Measurements from ENCODE around the gene CMC1. TPM values are rescaled to one million over a fixed set of nuclear protein-coding genes. Genes with fewer than 3 reads are reported as not detected.

Gene CMC1
- total RNA-seq, 1 donor from 2014 or later = 11.8 TPM

- Mint-ChIP-seq H3K27me3 (ENCODE audit: unreplicated experiment) (no peaks in the 10 kb centered on the region), H3K36me3 (ENCODE audit: unreplicated experiment) (peaks cover 4% of the 10 kb centered on the region), H3K27ac (ENCODE audit: unreplicated experiment) (no peak overlapping the region), H3K4me1 (ENCODE audit: unreplicated experiment) (no peaks in the 10 kb centered on the region), H3K9me3 (ENCODE audit: unreplicated experiment) (no peaks in the 10 kb centered on the region), H3K4me3 (ENCODE audit: unreplicated experiment) (no peak overlapping the region)
- no peak for DNase-seq (ENCODE audit: extremely low spot score, unreplicated experiment)
- TF ChIP-seq CTCF (IDR thresholded peaks at IDR 0.05) = no peak
Observed at GRCh38 chr3:28315711-28316110, 74.3 kb downstream of the CMC1 start.

- no peak for TF ChIP-seq CTCF (IDR thresholded peaks at IDR 0.05)
- no peaks in the 10 kb centered on the region for H3K9me3 Mint-ChIP-seq (ENCODE audit: unreplicated experiment)
- peaks cover 9% of the 10 kb centered on the region for H3K36me3 Mint-ChIP-seq (ENCODE audit: unreplicated experiment)
- no peak for DNase-seq (ENCODE audit: extremely low spot score, unreplicated experiment)
- no peaks in the 10 kb centered on the region for H3K4me1 Mint-ChIP-seq (ENCODE audit: unreplicated experiment)
- H3K27ac Mint-ChIP-seq (ENCODE audit: unreplicated experiment) = no peak overlapping the region
- no peaks in the 10 kb centered on the region for H3K27me3 Mint-ChIP-seq (ENCODE audit: unreplicated experiment)
- H3K4me3 Mint-ChIP-seq (ENCODE audit: unreplicated experiment) = no peak overlapping the region
Observed at GRCh38 chr3:28316226-28316625, 74.8 kb downstream of the CMC1 start.

GRCh38 chr3:28317438-28318022 is 76.1 kb downstream of the CMC1 start:
- Mint-ChIP-seq H3K36me3 (ENCODE audit: unreplicated experiment) (peaks cover 17% of the 10 kb centered on the region), H3K9me3 (ENCODE audit: unreplicated experiment) (no peaks in the 10 kb centered on the region), H3K27ac (ENCODE audit: unreplicated experiment) (no peak overlapping the region), H3K27me3 (ENCODE audit: unreplicated experiment) (no peaks in the 10 kb centered on the region), H3K4me1 (ENCODE audit: unreplicated experiment) (no peaks in the 10 kb centered on the region), H3K4me3 (ENCODE audit: unreplicated experiment) (no peak overlapping the region)
- no peak for DNase-seq (ENCODE audit: extremely low spot score, unreplicated experiment)
- TF ChIP-seq CTCF (IDR thresholded peaks at IDR 0.05) = peak; percentile 57

GRCh38 chr3:28320981-28321380 is 79.6 kb downstream of the CMC1 start:
- Mint-ChIP-seq H3K4me1 (ENCODE audit: unreplicated experiment) (no peaks in the 10 kb centered on the region), H3K27ac (ENCODE audit: unreplicated experiment) (no peak overlapping the region), H3K4me3 (ENCODE audit: unreplicated experiment) (no peak overlapping the region), H3K27me3 (ENCODE audit: unreplicated experiment) (no peaks in the 10 kb centered on the region), H3K36me3 (ENCODE audit: unreplicated experiment) (peaks cover 35% of the 10 kb centered on the region), H3K9me3 (ENCODE audit: unreplicated experiment) (no peaks in the 10 kb centered on the region)
- no peak for DNase-seq (ENCODE audit: extremely low spot score, unreplicated experiment)
- TF ChIP-seq CTCF (IDR thresholded peaks at IDR 0.05) = no peak

- H3K9me3 Mint-ChIP-seq (ENCODE audit: unreplicated experiment) = no peaks in the 10 kb centered on the region
- no peak overlapping the region for H3K27ac Mint-ChIP-seq (ENCODE audit: unreplicated experiment)
- TF ChIP-seq CTCF (IDR thresholded peaks at IDR 0.05) = no peak
- H3K4me3 Mint-ChIP-seq (ENCODE audit: unreplicated experiment) = no peak overlapping the region
- peaks cover 35% of the 10 kb centered on the region for H3K36me3 Mint-ChIP-seq (ENCODE audit: unreplicated experiment)
- DNase-seq (ENCODE audit: extremely low spot score, unreplicated experiment) = no peak
- no peaks in the 10 kb centered on the region for H3K27me3 Mint-ChIP-seq (ENCODE audit: unreplicated experiment)
- no peaks in the 10 kb centered on the region for H3K4me1 Mint-ChIP-seq (ENCODE audit: unreplicated experiment)
Observed at GRCh38 chr3:28322464-28322863, 81.0 kb downstream of the CMC1 start.
